ENCODE data around the gene ZNF106.

ZNF106 gene

DNA sequence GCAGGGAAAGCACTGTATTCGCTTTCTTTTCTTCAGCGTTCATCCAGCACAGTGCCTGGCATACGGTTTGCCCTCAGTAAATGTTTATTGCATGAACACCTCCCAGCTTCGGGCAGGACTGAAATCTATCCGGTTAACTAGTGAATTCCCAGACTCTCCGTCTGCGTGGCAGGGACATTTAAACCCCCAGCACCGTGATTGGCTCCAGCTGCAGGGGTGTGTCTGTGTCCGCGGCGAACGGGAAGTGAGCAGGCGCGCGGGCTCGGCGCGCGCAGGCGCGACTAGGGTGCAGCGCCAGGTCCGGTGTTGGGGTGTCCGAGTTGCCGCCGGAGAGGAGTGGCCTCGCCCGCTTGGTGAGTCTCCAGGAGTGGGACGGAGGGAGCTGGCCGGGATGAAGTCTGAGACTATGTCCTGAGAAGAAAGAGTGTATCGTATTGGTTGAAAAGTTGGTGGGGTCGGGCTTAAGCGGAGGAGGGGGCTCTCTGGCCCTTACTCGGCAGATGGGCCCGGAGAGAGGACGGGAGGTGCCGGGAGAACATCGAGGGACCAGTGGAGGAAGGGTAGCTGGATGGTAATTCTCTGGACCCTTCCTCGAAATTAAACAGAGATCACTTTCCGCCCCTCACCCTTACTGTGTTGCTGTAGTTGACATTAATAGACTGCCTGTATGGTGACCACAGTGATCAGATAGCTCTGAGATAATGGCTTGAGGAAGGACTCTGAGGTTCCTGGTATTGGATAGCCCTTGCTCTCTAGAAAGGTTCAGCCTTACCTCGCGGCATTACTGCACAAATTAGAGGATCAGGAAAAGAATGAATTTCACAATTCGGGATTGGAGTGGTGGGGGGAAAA lies 4.6 kb upstream of the ZNF106 start, which contains the start of gene SNAP23:
Gene SNAP23, plus strand, starts transcription at position 274 of the 852 bp plus-strand sequence. CDS start 16,213 bp downstream, outside the sequence.
- peak within 1 kb of the TSS; percentile 99 for H3K4me3 Mint-ChIP-seq
- H3K4me1 Mint-ChIP-seq (ENCODE audit: low read depth), result peaks cover 42% of the 10 kb centered on the region
- peak within 1 kb of the TSS; percentile 94 for H3K27ac Mint-ChIP-seq
- H3K27me3 Mint-ChIP-seq (ENCODE audit: low read depth), result no peaks in the 10 kb centered on the region
- H3K9me3 Mint-ChIP-seq, result no peaks in the 10 kb centered on the region
- H3K36me3 Mint-ChIP-seq (ENCODE audit: low read depth), result peaks cover 5% of the 10 kb centered on the region

DNA sequence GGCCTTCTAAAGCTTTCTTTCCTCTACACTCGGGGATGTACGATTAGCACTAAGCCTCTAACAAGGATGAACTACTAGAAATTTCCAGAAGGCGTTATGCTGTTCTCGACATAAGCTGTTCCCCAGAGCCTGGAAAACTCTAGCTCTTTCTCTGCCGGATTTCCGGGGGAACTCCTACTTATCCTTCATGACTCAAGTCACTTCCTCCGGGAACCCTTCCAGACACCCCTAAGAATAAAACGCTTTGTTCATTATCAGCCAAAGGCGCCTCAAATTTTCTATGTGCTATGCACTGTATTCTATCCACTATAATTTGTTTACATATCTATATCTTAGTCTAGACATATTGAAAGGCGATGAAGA lies 4.0 kb upstream of the ZNF106 start:
- peaks cover 7% of the 10 kb centered on the region for H3K36me3 Mint-ChIP-seq (ENCODE audit: low read depth)
- no peaks in the 10 kb centered on the region for H3K9me3 Mint-ChIP-seq
- no peaks in the 10 kb centered on the region for H3K27me3 Mint-ChIP-seq (ENCODE audit: low read depth)
- H3K4me3 Mint-ChIP-seq, result peak overlapping the region; percentile 99
- H3K27ac Mint-ChIP-seq, result peak overlapping the region; percentile 94
- H3K4me1 Mint-ChIP-seq (ENCODE audit: low read depth), result peaks cover 41% of the 10 kb centered on the region

GRCh38 chr15:42493679-42494078 lies 2.7 kb upstream of the ZNF106 start:
- Mint-ChIP-seq H3K27ac (peak overlapping the region; percentile 46), H3K27me3 (ENCODE audit: low read depth) (no peaks in the 10 kb centered on the region), H3K4me3 (peak overlapping the region; percentile 25), H3K4me1 (ENCODE audit: low read depth) (peaks cover 37% of the 10 kb centered on the region), H3K9me3 (no peaks in the 10 kb centered on the region), H3K36me3 (ENCODE audit: low read depth) (peaks cover 7% of the 10 kb centered on the region)

DNA sequence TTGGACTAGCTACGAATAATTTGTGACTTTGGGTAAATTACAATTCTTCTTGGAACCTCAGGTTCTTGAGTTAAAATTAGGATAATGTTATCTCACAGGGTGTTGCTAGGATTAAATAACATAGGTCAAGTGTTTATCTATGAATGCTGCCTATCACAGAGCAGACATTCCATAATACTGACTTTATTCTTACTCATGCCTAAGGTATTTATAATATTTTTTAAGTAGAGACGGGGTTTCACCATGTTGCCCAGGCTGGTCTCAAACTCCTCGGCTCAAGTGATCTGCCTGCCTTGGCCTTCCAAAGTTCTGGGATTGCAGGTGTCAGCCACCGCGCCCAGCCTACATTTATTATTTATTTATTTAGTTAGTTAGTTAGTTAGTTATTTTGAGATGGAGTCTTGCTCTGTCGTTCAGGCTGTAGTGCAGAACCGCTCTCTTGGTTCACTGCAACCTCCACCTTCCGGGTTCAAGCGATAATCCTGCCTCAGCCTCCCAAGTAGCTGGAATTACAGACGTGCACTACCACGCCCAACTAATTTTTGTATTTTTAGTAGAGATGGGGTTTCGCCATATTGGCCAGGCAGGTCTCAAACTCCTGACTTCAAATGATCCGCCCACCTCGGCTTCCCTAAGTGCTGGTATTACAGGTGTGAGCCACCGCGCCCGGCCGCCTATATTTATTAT lies 741 bp upstream of the ZNF106 start:
- Mint-ChIP-seq H3K27ac (peak overlapping the region; percentile 89), H3K36me3 (ENCODE audit: low read depth) (peaks cover 10% of the 10 kb centered on the region), H3K27me3 (ENCODE audit: low read depth) (no peaks in the 10 kb centered on the region)

GRCh38 chr15:42490291-42490670 lies 660 bp downstream of the ZNF106 start:
- peak overlapping the region; percentile 100 for H3K4me3 Mint-ChIP-seq
- H3K27me3 Mint-ChIP-seq (ENCODE audit: low read depth), result no peaks in the 10 kb centered on the region
- peaks cover 10% of the 10 kb centered on the region for H3K36me3 Mint-ChIP-seq (ENCODE audit: low read depth)
- H3K27ac Mint-ChIP-seq, result peak overlapping the region; percentile 89
- H3K9me3 Mint-ChIP-seq, result no peaks in the 10 kb centered on the region
- peaks cover 32% of the 10 kb centered on the region for H3K4me1 Mint-ChIP-seq (ENCODE audit: low read depth)

More for the DNA sequence above, 741 bp upstream of the ZNF106 start:
- H3K4me3 Mint-ChIP-seq, result peak overlapping the region; percentile 100
- peaks cover 44% of the 10 kb centered on the region for H3K4me1 Mint-ChIP-seq (ENCODE audit: low read depth)
- no peaks in the 10 kb centered on the region for H3K9me3 Mint-ChIP-seq

DNA sequence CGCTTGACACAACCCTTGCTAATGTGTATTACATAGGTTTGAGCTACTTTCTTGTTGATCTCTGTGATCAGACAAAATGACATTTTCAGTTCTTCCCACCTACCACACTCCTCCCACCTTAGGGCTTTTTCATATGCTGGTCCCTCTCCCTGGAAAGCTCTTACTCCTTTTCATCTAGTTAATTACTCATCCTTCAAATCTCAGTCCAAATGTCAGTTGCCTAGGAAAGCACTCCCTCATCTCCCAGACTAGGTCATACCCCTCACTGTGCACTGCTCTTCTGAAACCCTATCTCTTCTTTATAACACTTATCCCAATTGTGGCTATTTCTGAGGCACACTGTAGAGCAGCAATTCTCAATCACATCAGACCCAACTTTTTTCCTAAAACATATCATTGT lies 7.3 kb downstream of the ZNF106 start:
- Mint-ChIP-seq H3K27me3 (ENCODE audit: low read depth) (no peaks in the 10 kb centered on the region), H3K27ac (no peak overlapping the region), H3K36me3 (ENCODE audit: low read depth) (peaks cover 20% of the 10 kb centered on the region), H3K9me3 (peaks cover 13% of the 10 kb centered on the region), H3K4me3 (no peak overlapping the region), H3K4me1 (ENCODE audit: low read depth) (peaks cover 11% of the 10 kb centered on the region)

DNA sequence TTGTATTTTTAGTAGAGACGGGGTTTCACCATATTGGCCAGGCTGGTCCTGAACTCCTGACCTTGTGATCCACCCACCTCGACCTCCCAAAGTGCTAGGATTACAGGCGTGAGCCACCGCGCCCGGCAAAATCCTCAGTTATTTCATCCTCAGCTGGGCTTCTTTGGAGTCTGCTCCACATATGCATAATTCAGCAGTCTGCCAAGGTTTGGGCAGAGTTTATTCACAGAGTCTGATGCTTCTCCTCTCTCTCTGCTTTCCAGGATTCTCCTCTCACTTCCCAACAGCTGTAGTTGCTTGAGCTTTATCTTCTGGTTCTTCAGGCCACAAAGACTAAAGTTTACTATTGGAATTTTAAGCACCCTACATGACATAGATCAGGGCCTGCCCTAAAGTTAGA lies 8.2 kb downstream of the ZNF106 start:
- Mint-ChIP-seq H3K27ac (no peak overlapping the region), H3K9me3 (peaks cover 13% of the 10 kb centered on the region), H3K27me3 (ENCODE audit: low read depth) (no peaks in the 10 kb centered on the region), H3K4me1 (ENCODE audit: low read depth) (peaks cover 4% of the 10 kb centered on the region), H3K36me3 (ENCODE audit: low read depth) (peaks cover 20% of the 10 kb centered on the region), H3K4me3 (no peak overlapping the region)

GRCh38 chr15:42474827-42475226 lies 16.1 kb downstream of the ZNF106 start:
- H3K27me3 Mint-ChIP-seq (ENCODE audit: low read depth), result no peaks in the 10 kb centered on the region
- H3K4me1 Mint-ChIP-seq (ENCODE audit: low read depth), result peaks cover 9% of the 10 kb centered on the region
- no peak overlapping the region for H3K4me3 Mint-ChIP-seq
- no peaks in the 10 kb centered on the region for H3K9me3 Mint-ChIP-seq
- H3K36me3 Mint-ChIP-seq (ENCODE audit: low read depth), result peaks cover 5% of the 10 kb centered on the region
- no peak overlapping the region for H3K27ac Mint-ChIP-seq

GRCh38 chr15:42471002-42471401 lies 19.9 kb downstream of the ZNF106 start:
- H3K27me3 Mint-ChIP-seq (ENCODE audit: low read depth), result no peaks in the 10 kb centered on the region
- H3K4me3 Mint-ChIP-seq, result no peak overlapping the region
- H3K27ac Mint-ChIP-seq, result no peak overlapping the region
- H3K9me3 Mint-ChIP-seq, result no peaks in the 10 kb centered on the region
- H3K36me3 Mint-ChIP-seq (ENCODE audit: low read depth), result peaks cover 5% of the 10 kb centered on the region
- H3K4me1 Mint-ChIP-seq (ENCODE audit: low read depth), result peaks cover 9% of the 10 kb centered on the region

GRCh38 chr15:42465520-42466259 lies 25.3 kb downstream of the ZNF106 start:
- Mint-ChIP-seq H3K4me1 (ENCODE audit: low read depth) (peaks cover 2% of the 10 kb centered on the region), H3K27ac (no peak overlapping the region), H3K4me3 (no peak overlapping the region)

GRCh38 chr15:42461261-42461660 lies 29.7 kb downstream of the ZNF106 start:
- Mint-ChIP-seq H3K4me1 (ENCODE audit: low read depth) (peaks cover 9% of the 10 kb centered on the region), H3K9me3 (no peaks in the 10 kb centered on the region), H3K4me3 (no peak overlapping the region), H3K27ac (no peak overlapping the region), H3K36me3 (ENCODE audit: low read depth) (peaks cover 7% of the 10 kb centered on the region), H3K27me3 (ENCODE audit: low read depth) (no peaks in the 10 kb centered on the region)

More at GRCh38 chr15:42465520-42466259, 25.3 kb downstream of the ZNF106 start:
- H3K27me3 Mint-ChIP-seq (ENCODE audit: low read depth), result no peaks in the 10 kb centered on the region
- H3K36me3 Mint-ChIP-seq (ENCODE audit: low read depth), result peaks cover 2% of the 10 kb centered on the region
- no peaks in the 10 kb centered on the region for H3K9me3 Mint-ChIP-seq

DNA sequence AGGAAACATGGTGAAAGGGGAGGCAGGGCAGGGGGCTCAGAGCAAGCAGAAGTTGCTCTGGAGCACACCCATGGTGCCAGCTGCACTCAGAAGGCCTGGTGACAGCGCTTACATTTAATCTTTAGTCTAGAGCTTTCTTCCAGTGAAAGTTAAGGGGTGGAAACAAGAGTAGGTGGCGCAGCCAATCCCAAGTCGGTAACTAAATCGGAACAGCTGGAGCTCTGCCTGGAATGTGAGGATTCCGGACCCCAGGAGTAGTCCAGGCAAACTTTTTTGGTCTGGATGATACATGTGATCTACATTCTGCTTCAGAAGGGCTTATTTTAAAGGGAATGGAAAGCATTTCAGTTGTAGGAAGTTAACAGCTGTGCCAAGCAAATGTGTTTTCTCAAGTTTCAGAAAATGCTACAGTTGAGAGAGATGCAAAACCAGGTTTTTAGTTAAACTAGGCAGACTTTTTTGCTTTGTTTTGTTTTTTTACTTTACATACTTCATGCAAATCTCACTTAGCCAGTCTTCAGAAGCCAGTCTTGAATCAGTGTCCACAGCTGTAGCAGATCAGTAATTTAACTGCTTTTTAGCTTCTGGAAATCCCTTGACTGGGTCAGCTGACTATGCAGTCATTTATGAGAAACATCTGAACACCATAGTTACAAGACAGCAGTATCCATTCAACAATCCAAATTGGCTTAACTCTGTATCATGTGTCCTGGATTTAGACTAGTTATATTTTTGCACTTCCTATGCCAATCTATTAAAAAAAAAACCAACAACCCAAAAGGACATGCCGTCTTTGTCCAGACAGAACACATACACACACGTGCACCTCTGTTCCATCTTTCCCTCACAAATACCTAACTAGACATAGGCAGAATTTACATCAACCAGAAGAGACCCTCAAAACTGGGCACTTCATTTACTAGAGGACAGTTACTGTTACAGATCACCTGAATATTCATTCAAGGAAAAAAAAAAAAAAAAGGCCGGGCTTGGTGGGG lies 33.2 kb downstream of the ZNF106 start:
- no peak overlapping the region for H3K4me3 Mint-ChIP-seq
- H3K9me3 Mint-ChIP-seq, result no peaks in the 10 kb centered on the region
- peaks cover 9% of the 10 kb centered on the region for H3K4me1 Mint-ChIP-seq (ENCODE audit: low read depth)
- H3K36me3 Mint-ChIP-seq (ENCODE audit: low read depth), result peaks cover 7% of the 10 kb centered on the region
- H3K27me3 Mint-ChIP-seq (ENCODE audit: low read depth), result no peaks in the 10 kb centered on the region
- peak overlapping the region; percentile 18 for H3K27ac Mint-ChIP-seq

- H3K36me3 Mint-ChIP-seq (ENCODE audit: low read depth), result peaks cover 7% of the 10 kb centered on the region
- no peaks in the 10 kb centered on the region for H3K27me3 Mint-ChIP-seq (ENCODE audit: low read depth)
- no peak overlapping the region for H3K27ac Mint-ChIP-seq
- peaks cover 9% of the 10 kb centered on the region for H3K4me1 Mint-ChIP-seq (ENCODE audit: low read depth)
- H3K9me3 Mint-ChIP-seq, result no peaks in the 10 kb centered on the region
- no peak overlapping the region for H3K4me3 Mint-ChIP-seq
Observed at GRCh38 chr15:42456971-42457370, 34.0 kb downstream of the ZNF106 start.
